ENCODE measurements around the gene SYT6. TPM values are rescaled to one million over a fixed set of nuclear protein-coding genes. Genes with fewer than 3 reads are reported as not detected.

Gene SYT6
- total RNA-seq, 1 experiment from 2014 or later, result not detected

DNA sequence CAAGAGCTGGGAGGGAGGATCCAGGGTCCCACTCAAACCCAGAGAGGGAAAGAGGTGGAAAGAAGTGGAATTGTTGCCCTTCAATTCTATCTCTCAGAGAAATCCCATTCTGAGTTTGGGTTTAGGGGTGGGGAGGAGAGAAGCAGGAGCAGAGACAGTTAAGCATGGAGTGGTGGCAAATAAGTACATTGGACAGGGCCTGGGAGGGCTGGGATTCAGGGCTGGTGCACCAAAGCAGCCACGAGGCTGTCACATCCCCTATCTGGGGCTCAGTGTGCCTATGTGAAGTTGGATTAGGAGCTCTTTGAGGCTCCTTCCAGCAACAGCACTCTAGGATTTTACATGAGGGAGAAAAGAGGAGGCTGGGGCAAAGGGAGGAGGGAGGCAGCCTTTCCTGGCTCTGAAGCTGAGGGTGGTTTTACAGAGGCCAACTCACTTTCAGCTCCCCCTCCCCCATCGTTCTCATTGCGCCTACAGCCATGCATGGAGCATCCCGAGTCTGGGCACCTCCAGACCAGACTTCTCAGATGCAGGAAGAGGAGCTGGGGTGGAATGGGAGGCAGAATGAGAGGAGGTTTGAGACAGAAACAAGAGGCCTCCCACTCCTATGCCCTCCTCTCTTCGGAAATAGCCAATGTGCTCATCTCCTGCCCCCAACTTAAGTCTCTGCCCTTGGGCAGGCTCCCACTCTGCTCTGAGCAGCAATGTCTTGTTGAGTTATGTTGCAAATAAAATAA is 3.0 kb upstream of the SYT6 start:
- H3K27ac ChIP-seq, result no peak overlapping the region
- no peaks in the 10 kb centered on the region for H3K4me1 ChIP-seq (replicated peaks; ENCODE audit: insufficient read depth)
- no peak overlapping the region for H3K4me3 ChIP-seq
- DNase-seq, result no peak
- no peaks in the 10 kb centered on the region for H4K20me1 ChIP-seq (ENCODE audit: insufficient read depth)
- no peaks in the 10 kb centered on the region for H3K9me3 ChIP-seq (ENCODE audit: insufficient read depth, low read depth)
- TF ChIP-seq EZH2 (IDR thresholded peaks at IDR 0.05; ENCODE audit: low read depth), result no peak
- TF ChIP-seq, protein P1, sequence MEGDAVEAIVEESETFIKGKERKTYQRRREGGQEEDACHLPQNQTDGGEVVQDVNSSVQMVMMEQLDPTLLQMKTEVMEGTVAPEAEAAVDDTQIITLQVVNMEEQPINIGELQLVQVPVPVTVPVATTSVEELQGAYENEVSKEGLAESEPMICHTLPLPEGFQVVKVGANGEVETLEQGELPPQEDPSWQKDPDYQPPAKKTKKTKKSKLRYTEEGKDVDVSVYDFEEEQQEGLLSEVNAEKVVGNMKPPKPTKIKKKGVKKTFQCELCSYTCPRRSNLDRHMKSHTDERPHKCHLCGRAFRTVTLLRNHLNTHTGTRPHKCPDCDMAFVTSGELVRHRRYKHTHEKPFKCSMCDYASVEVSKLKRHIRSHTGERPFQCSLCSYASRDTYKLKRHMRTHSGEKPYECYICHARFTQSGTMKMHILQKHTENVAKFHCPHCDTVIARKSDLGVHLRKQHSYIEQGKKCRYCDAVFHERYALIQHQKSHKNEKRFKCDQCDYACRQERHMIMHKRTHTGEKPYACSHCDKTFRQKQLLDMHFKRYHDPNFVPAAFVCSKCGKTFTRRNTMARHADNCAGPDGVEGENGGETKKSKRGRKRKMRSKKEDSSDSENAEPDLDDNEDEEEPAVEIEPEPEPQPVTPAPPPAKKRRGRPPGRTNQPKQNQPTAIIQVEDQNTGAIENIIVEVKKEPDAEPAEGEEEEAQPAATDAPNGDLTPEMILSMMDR (conservative IDR thresholded peaks at IDR 0.05), result no peak
- no peaks in the 10 kb centered on the region for H3K79me2 ChIP-seq (ENCODE audit: low read depth)
- H3K36me3 ChIP-seq (ENCODE audit: low read depth), result no peaks in the 10 kb centered on the region
- H3K9me2 ChIP-seq (ENCODE audit: insufficient read depth), result no peaks in the 10 kb centered on the region
- H3K27me3 ChIP-seq (ENCODE audit: insufficient read depth, low read depth), result 0 out of 2 replicates have a peak, but pooled peaks cover 4% of the 10 kb centered on the region
- intact Hi-C loops (cut with micrococcal nuclease; ENCODE audit: unreplicated experiment), result no loop called here
- POLR2A ChIA-PET (ENCODE audit: unreplicated experiment), result no interaction called here
- no peaks in the 10 kb centered on the region for H3F3A ChIP-seq (ENCODE audit: insufficient read depth, low read depth)
- H2AFZ ChIP-seq, result no peak overlapping the region
- H3K4me2 ChIP-seq, result no peak overlapping the region
- CTCF ChIA-PET, result interaction anchor here (0.6 kb wide), 1 partner anchor 23 kb away, joined by 3 read pairs; no protein-coding TSS in a partner anchor
- BruUV-seq (replicated peaks), result no TSS peak

DNA sequence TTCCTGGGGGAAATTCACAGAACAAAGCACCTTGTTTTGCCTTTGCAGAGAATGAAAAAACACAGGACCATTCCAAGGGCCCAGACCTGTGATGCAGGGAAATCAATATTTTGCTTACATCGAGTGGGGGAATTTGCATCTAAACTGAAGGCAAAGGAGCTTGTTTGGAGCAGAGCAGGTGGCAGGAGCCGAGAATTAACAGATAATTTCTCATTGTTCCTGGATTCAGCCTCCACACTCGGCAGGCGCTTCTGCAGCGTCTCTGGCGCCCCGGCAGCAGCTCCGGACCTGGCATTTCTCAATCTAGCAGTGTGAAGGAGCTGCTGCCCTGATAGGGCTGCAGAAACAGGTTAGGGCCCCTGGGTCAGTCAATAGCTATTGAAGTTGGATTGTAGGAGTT is 2.0 kb upstream of the SYT6 start:
- Histone ChIP-seq H3K4me1 (replicated peaks; ENCODE audit: insufficient read depth) (no peaks in the 10 kb centered on the region), H3K27ac (no peak overlapping the region), H3K79me2 (ENCODE audit: low read depth) (no peaks in the 10 kb centered on the region), H3K4me3 (no peak overlapping the region), H3K4me2 (no peak overlapping the region), H3K9me3 (ENCODE audit: insufficient read depth, low read depth) (no peaks in the 10 kb centered on the region), H3K9me2 (ENCODE audit: insufficient read depth) (no peaks in the 10 kb centered on the region), H3K36me3 (ENCODE audit: low read depth) (no peaks in the 10 kb centered on the region), H2AFZ (no peak overlapping the region), H3K27me3 (ENCODE audit: insufficient read depth, low read depth) (0 out of 2 replicates have a peak, but pooled peaks cover 4% of the 10 kb centered on the region), H3F3A (ENCODE audit: insufficient read depth, low read depth) (no peaks in the 10 kb centered on the region), H4K20me1 (ENCODE audit: insufficient read depth) (no peaks in the 10 kb centered on the region)
- TF ChIP-seq EZH2 (IDR thresholded peaks at IDR 0.05; ENCODE audit: low read depth), result no peak
- TF ChIP-seq, protein P1 (conservative IDR thresholded peaks at IDR 0.05), result no peak
- DNase-seq, result no peak
- intact Hi-C loops (cut with micrococcal nuclease; ENCODE audit: unreplicated experiment), result no loop called here
- BruUV-seq (replicated peaks), result no TSS peak
- ChIA-PET POLR2A (ENCODE audit: unreplicated experiment) (no interaction called here), CTCF (no interaction called here)

GRCh38 chr1:114154963-114155322 is 1.3 kb upstream of the SYT6 start:
- DNase-seq, result no peak
- Histone ChIP-seq H3K9me2 (ENCODE audit: insufficient read depth) (no peaks in the 10 kb centered on the region), H3K27me3 (ENCODE audit: insufficient read depth, low read depth) (0 out of 2 replicates have a peak, but pooled peaks cover 4% of the 10 kb centered on the region)

More at GRCh38 chr1:114154963-114155322, 1.3 kb upstream of the SYT6 start:
- Histone ChIP-seq H3K4me2 (no peak overlapping the region), H4K20me1 (ENCODE audit: insufficient read depth) (no peaks in the 10 kb centered on the region), H3K79me2 (ENCODE audit: low read depth) (no peaks in the 10 kb centered on the region), H3K27ac (no peak overlapping the region), H3K4me1 (replicated peaks; ENCODE audit: insufficient read depth) (no peaks in the 10 kb centered on the region), H3K9me3 (ENCODE audit: insufficient read depth, low read depth) (no peaks in the 10 kb centered on the region), H3K36me3 (ENCODE audit: low read depth) (no peaks in the 10 kb centered on the region), H3F3A (ENCODE audit: insufficient read depth, low read depth) (no peaks in the 10 kb centered on the region), H2AFZ (no peak overlapping the region), H3K4me3 (no peak overlapping the region)
- no TSS peak for BruUV-seq (replicated peaks)
- POLR2A ChIA-PET (ENCODE audit: unreplicated experiment), result no interaction called here
- no peak for TF ChIP-seq EZH2 (IDR thresholded peaks at IDR 0.05; ENCODE audit: low read depth)
- TF ChIP-seq, protein P1 (conservative IDR thresholded peaks at IDR 0.05), result no peak
- intact Hi-C loops (cut with micrococcal nuclease; ENCODE audit: unreplicated experiment), result no loop called here
- CTCF ChIA-PET, result no interaction called here
